Activated CD8-positive, alpha-beta memory T cell treated with anti-CD3 and anti-CD28 coated beads for 4 hours (primary cell): Measurements from ENCODE around the gene SLC26A2.
"Not testable (repeated sequence)": the region's sequence is repeated elsewhere in the genome, so short reads cannot be mapped to it uniquely, and the experiment has no call there.

Experiments used
- DNase-seq, 2 donors: peaks; one replicate each; pipeline ENCODE4 v3.0.0-alpha.2; 2020; ENCODE audit warnings: low read depth in 2 of 2

The SLC26A2 gene

DNA sequence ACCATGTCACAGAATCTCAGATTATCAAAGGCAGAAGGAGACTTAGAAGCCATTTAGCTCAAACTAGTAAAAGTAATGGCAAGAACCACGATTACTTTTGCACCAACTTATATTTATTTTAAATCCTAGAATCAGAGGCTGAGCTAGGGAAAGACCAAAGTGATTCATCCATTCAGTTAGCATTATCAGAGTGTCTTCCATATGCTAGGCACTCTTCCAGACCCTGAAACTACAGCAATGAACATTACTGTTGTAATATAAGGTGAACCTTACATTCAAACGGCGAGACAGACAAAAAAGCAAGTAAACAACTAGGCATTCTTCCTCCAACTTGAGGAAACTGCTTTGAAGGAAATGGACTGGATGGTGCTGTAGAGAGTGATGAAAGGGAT lies 23.9 kb upstream of the SLC26A2 start:
- DNase-seq: no peak

DNA sequence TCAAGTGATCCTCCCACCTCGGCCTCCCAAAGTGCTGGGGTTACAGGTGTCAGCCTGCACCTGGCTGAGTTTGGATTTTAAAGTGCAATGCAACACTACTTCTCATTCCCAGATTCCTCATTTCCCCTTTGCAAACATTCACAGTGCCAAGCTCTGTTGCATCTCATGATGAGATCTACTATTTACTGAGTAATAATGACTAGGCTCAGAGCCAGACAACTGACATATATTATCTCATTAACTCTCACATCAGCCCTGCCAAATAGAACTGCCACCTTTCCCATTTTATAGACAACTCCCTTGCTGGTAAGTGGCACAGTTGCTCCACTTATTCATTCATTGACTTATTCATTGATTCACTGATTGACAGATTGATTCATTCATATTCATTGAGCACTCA lies 22.9 kb upstream of the SLC26A2 start:
- no peak for DNase-seq

DNA sequence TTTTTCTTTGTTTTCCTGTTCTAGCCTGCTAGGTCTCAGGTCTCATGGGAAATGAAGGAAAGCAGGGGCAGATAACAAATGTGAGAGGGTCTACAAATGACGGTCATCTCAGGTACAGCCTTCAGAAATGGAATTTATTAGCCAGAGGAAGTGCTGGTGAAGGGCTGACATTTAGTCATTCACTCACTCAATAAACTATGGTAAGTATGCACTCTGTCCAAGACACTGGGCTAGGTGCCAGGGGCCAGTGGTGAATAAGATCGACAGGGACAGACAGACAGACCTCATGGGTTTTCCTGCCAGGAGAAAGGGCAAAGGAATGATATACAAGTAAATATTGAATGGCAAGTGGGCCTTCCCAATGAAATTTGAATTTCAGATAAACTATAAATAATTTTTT lies 22.3 kb upstream of the SLC26A2 start:
- DNase-seq: no peak

DNA sequence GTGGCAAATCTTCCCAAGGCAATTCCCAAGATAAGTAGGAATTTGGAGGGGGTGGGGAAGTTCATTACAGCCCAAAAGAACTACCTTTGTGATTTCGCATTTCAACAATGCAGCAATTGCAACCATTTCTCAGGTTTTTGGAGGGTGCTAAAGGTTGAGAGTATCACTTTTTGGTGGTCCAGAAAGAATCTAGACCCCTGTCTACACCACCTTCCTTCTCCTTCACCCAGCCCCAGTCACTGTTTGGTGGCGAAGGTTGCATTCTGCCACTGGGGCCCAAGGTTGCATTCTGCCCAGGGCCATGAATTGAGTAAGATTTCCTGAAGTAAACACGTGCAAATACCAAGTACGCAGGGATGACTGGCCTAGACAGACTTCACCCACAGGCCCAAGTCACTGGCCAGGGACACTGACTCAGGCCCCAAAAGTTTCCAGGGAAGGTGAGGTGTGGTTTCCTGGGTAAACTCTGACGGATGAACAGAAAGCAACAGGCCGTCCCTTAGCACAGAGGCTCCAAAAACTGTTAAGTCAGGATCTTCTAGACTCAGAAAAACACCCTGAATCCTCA lies 21.7 kb upstream of the SLC26A2 start:
- DNase-seq: no peak

DNA sequence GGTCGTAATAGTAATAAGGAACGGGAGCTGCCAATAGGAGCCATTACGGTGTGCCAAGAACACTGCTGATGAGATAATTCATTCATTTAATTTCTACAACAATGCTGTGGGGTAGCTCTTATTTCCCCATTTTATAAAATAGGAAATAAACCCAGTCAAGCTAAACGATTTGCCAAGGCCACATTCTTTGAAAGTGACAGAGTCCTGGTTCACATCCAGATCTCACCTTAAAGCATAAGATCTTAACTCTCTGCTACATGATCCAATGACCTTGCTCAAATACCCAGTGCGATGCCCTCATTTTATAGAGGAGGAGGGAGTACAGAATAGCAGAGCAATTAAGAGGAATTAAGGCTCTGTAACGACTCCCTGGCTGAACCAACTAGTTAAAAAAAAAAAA lies 21.0 kb upstream of the SLC26A2 start:
- DNase-seq: no peak

DNA sequence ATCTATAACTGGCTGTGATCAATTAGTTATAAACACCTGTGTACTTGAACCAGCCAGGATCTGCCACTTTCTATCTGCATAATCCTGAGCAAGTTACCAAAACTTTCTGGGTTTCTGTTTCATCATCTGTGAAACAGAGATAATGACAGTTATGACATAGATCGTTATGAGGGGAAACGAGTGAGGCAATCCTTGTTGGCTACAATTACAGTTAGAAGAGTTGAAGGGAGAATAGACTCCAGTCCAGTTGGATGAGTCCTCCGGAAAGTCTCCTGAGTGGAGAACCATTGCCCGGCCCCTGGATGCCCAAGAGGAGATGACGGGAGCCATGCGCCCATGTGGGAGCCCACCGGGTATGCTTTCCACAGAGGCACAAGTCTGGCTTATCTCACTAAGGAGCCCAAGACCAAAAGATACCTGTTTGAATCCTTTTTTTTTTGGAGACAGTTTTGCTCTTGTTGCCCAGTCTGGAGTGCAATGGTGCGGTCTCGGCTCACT lies 20.4 kb upstream of the SLC26A2 start:
- no peak for DNase-seq

DNA sequence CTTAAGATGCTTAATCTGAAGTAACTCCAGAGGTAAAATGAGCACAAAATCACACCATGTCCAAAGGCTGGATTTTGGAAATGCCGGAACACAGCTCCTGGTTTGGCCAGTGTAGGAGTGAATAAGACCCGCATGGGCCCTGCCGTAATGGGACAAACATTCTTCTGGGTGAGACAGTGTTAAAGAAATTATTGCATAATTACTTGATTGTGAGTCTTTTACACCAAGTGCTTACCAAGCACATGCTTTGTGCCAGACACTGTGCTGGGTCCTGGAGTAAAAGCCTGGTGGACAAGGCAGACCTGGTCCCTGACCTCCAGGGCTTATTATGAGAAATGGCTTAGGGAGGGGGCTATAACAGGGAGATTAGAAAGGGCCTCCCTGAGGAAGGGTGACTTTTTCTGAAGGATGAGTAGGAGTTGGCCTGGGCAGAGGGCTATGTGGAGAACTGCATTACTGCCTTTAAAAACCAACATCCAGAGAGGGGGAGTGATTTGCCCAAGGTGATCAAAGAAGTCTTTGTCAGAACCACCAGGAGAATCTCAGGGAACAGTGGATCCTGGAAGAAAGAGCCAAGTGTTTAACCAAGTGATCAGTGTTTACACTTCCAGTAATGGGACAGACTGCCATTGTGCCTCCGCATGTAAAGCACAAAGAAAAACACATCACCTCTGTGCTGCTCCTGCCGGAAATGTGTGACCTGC lies 19.5 kb upstream of the SLC26A2 start:
- no peak for DNase-seq

DNA sequence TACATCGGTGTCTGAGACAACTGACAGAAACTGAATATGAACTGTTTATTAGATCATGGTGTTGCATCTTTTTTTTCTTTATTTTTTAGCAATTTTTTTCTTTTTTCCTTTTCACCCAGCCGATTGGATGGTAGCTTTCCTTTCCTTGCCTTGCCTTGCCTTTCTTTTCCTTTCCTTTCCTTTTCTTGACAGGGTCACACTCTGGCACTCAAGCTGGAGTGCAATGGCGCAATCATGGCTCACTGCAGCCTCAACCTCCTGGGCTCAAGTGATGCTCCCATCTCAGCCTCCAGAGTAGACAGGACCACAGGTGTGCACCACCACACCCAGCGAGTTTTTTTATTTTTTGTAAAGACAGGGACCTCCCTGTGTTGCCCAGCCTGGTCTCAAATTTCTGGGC lies 18.8 kb upstream of the SLC26A2 start:
- DNase-seq: no peak

DNA sequence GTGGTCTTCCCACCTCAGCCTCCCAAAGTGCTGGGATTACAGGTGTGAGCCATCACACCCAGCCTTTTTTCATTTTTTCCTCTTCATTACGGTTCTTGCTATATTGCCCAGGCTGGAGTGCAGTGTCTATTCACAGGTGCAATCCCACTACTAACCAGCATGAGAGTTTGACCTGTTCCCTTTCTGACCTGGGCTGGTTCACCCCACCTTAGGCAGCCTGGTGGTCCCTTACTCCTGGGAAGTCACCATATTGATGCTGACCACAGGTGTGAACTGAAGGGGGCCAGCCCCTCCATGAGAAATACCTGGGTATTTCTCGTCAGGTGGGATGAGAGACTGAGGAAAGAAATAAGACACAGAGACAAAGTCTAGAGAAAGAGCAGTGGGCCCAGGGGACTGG lies 18.4 kb upstream of the SLC26A2 start:
- no peak for DNase-seq

DNA sequence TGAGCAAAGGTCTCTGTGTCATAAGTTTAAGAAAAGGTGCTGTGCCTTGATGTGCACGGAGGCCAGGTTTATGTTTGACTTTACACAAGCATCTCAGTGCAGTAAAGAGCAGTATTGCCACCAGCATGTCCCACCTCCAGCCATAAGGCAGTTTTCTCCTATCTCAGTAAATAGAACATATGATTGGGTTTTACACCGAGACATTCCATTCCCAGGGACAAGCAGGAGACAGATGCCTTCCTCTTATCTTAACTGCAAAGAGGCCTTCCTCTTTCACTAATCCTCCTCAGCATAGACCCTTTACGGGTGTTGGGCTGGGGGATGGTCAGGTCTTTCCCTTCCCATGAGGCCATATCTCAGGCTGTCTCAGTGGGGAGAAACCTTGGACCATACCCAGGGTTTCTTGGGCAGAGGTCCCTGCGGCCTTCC lies 17.8 kb upstream of the SLC26A2 start:
- not testable (repeated sequence) for DNase-seq

DNA sequence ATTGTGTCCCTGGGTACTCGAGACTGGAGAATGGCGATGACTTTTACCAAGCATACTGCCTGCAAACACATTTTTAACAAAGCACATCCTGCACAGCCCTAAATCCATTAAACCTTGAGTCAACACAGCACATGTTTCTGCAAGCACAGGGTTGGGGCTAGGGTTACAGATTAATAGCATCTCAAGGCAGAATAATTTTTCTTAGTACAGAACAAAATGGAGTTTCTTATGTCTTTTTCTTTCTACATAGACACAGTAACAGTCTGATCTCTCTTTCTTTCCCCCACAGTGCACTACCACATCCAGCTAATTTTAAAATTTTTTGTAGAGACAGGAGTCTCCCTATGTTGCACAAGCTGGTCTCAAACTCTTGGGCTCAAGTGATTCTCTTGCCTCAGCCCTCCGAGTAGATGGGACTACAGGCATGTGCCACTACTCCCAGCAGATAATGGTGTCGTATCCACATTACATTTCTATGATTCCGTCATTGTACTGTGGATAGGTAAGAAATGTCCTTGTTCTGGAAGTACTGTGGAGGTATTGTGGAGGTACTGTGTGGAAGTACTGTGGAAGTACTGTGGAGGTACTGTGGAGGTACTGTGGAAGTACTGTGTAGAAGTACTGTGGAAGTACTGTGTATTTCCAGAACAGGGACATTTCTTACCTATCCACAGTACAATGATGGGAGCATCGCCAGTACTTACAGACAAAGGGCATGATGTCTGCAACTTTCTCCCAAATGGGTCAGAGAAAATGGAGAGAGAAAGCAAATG lies 17.2 kb upstream of the SLC26A2 start:
- not testable (repeated sequence) for DNase-seq

DNA sequence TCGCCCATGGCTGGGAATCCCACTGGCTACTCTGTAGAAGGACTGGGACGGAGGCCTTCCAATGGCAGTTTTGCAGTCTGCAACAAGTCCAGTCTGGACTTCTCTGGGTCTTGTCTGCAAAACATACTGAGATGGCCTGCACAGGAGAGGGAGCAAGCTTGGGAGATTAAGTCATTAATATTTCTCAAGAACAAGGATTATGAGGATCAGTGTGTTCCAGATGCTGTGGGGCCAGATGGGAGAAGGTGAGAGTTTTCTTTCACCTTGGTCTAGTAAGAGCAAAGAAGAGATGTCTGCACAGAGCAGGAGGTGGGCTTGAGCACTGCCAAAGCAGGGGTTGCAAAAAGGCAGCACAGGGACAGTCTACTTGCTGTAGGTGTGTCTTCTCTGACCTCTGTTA lies 15.9 kb upstream of the SLC26A2 start, which contains the start of gene PDE6A:
Gene PDE6A, minus strand, starts transcription at position 128 of the 400 bp plus-strand sequence. Its CDS starts 120 bp downstream, at position 8.
- DNase-seq: no peak

DNA sequence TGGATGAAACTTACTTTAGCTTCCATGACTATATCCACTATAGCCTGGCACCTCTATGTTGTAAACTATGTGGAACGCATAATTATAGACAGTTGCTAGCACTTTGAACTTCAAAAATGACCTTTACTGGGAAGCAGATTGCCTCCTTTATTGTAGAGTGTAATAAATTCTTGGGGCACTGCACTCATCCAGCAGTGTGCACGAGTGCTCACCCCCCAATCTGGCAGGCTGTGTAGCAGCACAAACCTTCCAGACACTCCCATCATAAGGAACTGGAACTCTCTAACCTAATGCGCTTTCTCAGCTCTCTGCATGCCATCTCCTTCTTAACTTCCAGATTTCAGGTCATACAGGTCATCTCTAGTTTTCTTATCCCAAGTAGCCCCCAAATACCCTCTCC lies 14.4 kb upstream of the SLC26A2 start:
- DNase-seq: no peak

DNA sequence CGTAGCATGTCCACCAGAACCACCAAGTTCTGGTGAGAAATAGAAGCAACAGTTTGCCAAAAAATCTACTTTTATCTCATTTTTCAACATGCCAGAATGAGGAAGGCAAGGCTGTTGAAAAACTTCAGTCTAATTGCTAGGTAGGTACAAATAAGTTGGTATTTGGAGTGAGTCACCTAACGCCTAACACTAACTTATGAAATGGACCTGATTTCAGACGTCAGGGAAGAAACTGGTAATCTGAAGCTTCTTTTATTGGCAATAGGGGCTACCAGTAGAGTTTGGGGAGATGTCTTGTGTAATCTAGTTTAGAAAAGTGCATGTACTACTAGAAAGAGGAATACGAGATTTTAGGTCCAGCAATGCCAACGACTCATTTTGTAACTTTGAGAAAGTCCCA lies 11.6 kb upstream of the SLC26A2 start:
- DNase-seq: no peak

DNA sequence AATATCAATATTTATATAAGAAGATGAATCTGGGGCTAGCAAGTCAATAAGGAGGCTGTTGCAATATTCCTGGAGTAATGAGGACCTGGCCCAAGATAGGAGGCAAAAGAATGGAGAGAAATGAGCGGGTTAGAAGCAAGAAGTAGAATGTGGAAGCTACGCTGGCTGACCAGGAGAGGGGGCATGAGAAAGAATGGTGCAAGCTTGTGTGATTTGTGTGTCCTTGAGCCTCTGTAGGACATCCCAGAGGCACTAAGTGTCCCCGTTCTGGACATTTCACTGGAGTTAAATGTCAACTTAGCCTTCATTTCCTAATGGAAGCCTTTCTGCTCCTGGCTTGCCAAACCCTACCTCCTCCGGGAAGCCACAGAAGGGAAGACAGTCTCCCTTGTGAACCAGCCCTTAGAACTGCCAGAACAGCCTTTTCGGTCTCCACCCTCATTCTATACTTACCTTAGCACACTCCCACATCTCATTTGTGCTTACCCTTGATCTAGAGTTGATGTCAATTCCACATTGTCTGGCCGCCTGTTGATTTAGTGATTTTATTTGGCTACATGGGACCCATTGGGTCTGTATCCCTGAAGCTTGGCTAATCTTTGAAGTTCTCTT lies 9.3 kb upstream of the SLC26A2 start:
- DNase-seq: no peak

DNA sequence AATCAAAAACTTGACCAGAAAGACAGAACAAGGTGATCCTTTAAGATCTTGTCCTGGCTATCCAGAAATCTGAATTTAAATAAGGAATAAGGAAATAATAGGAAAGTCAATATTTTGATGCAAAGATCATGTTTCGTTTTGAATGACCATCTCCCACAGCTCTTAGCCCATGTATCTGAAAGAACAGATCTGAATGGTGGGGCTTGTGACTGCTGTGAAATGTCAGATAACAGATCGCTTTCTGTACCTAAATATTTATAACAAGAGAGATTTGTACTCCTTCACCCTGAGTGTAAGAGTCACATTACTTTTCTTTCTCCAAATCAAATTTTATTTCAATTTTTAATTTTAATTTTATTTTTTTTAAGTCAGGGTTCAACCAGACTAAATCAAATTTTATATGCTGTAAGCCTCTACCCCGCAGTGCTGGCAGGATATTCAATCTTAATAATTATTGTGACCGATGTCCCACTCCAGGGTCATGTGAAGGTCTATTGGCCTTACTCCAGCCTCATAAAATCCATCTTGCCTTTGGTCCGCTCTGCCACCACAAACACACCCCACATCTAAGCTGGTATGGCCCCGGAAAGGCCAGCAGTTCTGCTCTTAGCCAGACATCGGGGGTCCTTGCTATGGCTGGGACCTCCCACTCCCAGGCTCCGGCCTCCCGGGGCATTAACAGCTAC lies 7.0 kb upstream of the SLC26A2 start:
- DNase-seq: no peak

DNA sequence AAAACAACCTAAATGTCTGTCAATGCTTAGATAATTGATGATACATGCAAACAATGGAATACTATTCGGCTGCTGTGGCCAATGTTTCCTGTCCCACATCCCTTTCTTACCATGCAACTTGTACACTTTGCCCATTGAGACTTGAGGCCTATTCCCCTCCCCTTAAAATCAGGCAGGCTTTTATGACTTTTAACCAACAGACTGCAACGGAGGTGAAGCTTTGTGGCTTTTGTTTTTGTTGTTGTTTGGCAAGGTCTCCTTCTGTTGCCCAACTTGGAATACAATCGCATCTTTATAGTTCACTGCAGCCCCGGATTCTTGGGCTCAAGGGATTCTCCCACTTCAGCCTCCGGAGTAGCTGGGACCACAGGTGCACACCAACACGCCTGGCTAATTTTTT lies 5.8 kb upstream of the SLC26A2 start:
- DNase-seq: no peak

DNA sequence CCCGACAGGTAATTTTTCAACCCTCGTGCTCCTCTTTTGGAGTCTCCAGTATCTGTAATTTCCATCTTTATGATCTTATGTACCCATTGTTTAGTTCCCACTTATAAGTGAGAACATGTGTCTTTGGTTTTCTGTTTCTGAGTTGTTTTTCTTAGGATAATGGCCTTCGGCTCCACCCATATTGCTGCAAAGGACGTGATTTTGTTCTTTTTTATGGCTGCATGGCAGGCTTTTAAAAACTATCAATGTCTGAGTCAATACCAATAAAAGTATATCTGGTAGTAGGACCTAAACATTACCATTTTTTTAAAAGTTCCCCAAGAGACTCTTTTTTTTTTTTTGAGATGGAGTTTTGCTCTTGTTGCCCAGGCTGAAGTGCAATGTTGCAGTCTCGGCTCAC lies 3.9 kb upstream of the SLC26A2 start:
- DNase-seq: no peak

DNA sequence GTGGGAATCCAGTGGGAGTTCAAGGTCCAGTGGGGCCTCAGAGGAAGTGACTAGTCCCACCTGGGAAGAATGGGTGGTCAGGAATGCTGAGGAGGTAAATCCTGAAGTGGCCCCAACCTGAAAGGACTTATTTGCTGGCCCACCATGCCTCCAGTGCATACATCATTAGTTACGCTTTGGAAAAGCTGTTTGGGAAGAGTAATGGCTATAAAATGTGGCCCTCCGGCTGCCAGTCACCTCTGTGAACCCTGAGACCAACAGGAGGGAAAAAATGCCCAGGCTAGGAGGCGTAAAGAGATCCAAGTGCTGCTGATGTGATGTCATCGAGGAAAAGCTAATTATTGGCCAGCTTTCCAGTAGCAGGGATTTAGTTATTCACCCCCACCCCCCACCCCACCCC lies 2.7 kb upstream of the SLC26A2 start:
- DNase-seq: no peak

DNA sequence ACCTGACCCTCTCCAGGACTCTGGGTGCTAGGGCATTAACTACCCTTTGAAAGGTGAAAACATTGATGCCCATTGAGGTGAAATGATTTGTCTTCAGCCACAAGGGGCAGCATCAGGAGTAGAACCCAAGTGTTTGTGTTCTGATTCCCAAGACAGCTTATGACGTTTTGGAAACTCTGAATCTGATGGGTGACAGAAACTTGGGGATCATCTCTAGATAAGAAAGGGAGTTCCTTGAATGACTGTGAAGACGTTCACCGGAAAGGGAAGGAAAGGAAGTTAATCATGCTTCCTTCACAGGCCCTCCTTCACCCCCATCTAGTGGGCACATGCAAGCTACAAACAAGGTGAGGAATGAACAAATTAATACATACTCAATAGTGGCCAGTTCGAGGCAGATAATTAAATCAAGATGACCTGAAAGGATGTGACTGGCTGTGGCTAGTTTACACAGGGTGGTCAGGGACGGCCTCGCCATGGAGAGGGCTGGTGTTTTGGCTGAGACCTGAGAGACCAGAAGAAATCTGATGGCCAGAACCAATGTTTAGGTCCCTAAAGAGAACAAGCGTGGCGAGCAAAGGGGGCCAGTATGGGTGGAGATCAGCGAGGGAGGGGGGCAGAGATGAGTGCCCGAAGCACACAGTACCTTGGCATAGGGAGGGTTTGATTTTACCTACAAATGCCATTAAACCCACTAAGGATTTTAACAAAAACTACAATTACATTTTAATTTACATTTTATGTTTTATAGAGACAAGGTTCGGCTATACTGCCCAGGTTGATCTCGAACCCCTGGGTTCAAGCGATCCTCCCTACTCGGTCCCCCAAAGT lies 937 bp upstream of the SLC26A2 start:
- DNase-seq: peak; percentile 5 to 35

DNA sequence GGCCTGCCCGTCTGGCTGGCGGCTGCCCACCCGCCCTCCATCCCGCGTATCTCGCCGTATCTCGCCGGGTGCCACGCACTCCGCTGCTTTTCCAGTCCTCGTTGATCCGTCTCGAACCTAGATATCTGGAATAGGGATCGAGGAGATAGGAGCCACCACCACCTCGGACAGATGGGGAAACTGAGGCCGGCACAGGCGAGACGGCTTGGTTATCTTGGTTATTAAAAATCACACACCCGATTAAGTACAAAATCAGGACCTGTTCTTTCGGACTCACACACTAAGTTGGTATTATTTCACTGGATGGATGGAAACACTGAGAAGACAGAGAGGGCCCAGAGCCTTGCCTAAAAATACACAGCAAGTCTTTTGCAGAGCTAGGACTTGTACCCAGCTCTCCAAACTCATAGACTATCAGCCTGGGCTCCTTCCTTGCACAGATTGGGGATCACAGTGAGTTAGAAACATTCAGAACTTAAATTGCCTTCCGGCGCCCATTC lies 678 bp downstream of the SLC26A2 start:
- DNase-seq: no peak
